ENCODE results near the gene IFRD1.

DNA sequence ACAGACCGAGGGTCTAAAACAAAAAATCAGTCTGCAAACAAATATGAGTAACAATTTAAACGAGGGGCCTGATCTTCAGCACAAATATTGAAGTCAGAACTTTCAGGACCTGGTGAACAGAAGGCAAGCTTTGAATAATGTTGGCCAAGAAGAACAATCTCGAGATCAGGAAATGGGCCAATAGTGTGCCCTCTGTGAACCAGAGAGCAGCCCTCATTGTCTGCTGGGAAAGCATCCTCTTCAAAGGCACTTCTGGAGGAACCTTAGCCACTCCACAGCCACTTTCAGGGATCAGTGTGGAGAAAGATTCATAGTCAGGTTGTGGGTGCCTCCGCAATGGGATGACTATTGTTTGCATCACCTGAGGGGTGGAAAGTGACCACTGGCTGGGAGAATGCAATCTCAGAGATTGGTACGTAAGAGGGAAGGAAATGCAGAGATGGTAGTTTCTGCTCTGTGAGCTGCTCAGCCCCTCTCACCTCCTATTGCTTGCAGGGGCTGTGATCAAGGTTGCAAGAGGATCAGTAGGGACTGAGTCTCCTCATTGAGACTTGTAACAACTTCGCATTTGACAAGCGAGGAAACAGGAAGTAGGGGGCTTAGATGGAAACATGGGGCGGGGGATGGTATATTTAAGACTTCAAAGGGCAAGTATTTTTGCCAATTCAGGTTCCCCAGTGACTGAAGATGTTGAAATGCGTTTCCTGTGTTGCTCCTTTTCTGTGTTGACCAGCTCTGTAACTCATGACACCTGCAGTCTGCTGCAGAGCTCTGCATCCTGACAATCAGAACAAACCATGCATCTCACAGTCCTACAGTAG, 28.4 kb upstream of the IFRD1 start:
- no peak for TF ChIP-seq CTCF (IDR thresholded peaks at IDR 0.05)
- no peak for TF ChIP-seq POLR2AphosphoS5 (IDR thresholded peaks at IDR 0.05)

Measured in stomach (tissue), 4 donors.